ENCODE results near the gene MEST.

- TF ChIP-seq CTCF (IDR thresholded peaks at IDR 0.05) (no peak), POLR2A (IDR thresholded peaks at IDR 0.05) (no peak), EP300 (IDR thresholded peaks at IDR 0.05) (no peak)
Observed at GRCh38 chr7:130554481-130554880, 62.6 kb downstream of the MEST start.
